Smooth muscle cell (in vitro differentiated cells): ENCODE results near the gene ATE1. TPM values are rescaled to one million over a fixed set of nuclear protein-coding genes. Genes with fewer than 3 reads are reported as not detected.
"Not testable (repeated sequence)": the region's sequence is repeated elsewhere in the genome, so short reads cannot be mapped to it uniquely, and the experiment has no call there.

Experiments
- DNase-seq: peaks from one replicate; lab custom pipeline; 2025; ENCODE audit not compliant: unreplicated experiment; lab: John Stamatoyannopoulos, UW
- H2AFZ ChIP-seq: fragments of 200-600 bp; sonication (generic); 2 replicates; pipeline ENCODE4 v1.6.0; 2016; ENCODE audit warnings: antibody characterized with exemption, low read depth, mild to moderate bottlenecking
- H3F3A ChIP-seq: fragments of 200-600 bp; sonication (generic); 2 replicates; pipeline ENCODE4 v1.6.0; 2017; ENCODE audit warnings: antibody characterized with exemption, low read depth
- H3K27ac ChIP-seq: fragments of 200-600 bp; sonication (generic); 2 replicates; pipeline ENCODE4 v1.5.1; 2016; ENCODE audit warnings: low read depth, mild to moderate bottlenecking
- H3K27me3 ChIP-seq: fragments of 200-600 bp; sonication (generic); 2 replicates; pipeline ENCODE4 v1.6.1; 2016; ENCODE audit warnings: low read depth, mild to moderate bottlenecking
- H3K36me3 ChIP-seq: fragments of 200-600 bp; sonication (generic); 2 replicates; pipeline ENCODE4 v1.5.1; 2016; ENCODE audit warnings: low read depth
- H3K4me1 ChIP-seq: fragments of 200-600 bp; sonication (generic); 2 replicates; pipeline ENCODE4 v1.5.1; 2016; ENCODE audit warnings: low read depth
- H3K4me2 ChIP-seq: fragments of 200-600 bp; sonication (generic); 2 replicates; pipeline ENCODE4 v1.6.0; 2016; ENCODE audit warnings: mild to moderate bottlenecking
- H3K4me3 ChIP-seq: fragments of 200-600 bp; sonication (generic); 2 replicates; pipeline ENCODE4 v1.5.1; 2016; ENCODE audit warnings: mild to moderate bottlenecking
- H3K79me2 ChIP-seq: fragments of 200-600 bp; sonication (generic); 2 replicates; pipeline ENCODE4 v1.6.0; 2016; ENCODE audit warnings: low read depth, mild to moderate bottlenecking
- H3K9ac ChIP-seq: fragments of 200-600 bp; sonication (generic); 2 replicates; pipeline ENCODE4 v1.6.0; 2016; ENCODE audit warnings: low read depth
- H3K9me3 ChIP-seq: fragments of 200-600 bp; sonication (generic); replicated peaks from 2 replicates; pipeline ENCODE4 v1.5.1; 2016; ENCODE audit warnings: low read depth
- H4K20me1 ChIP-seq: fragments of 200-600 bp; sonication (generic); 2 replicates; pipeline ENCODE4 v1.6.0; 2016; ENCODE audit warnings: low read depth
- WGBS: methylation state at CpG from one replicate; pipeline ENCODE4 v1.1.7; 2016; ENCODE audit warnings: low lambda C conversion rate; 5-methylcytosine and 5-hydroxymethylcytosine counted together
- polyA plus RNA-seq: library from polyadenylated mRNA; unstranded; fragments of >200 nt; fragmentation: Nextera tagmentation; extraction: Ambion mirVana; gene quantifications from 2 replicates; pipeline ENCODE4 v1.2.1, GENCODE V29; 2016
- total RNA-seq: library from RNA; depleted of rRNA; stranded (reverse); fragments of >200 nt; gene quantifications from 2 replicates; pipeline ENCODE4 v1.2.3, GENCODE V29; 2014
- TF ChIP-seq, protein P1 (sequence below): fragments of 200-600 bp; sonication (generic); IDR thresholded peaks from 2 replicates; pipeline ENCODE4 v1.5.1; 2017; ENCODE audit warnings: borderline replicate concordance, mild to moderate bottlenecking, antibody characterized with exemption; ENCODE audit not compliant: insufficient read depth, poor library complexity, severe bottlenecking

ATE1 gene
- total and polyA plus RNA-seq, 2 experiments from 2014 or later, result 9.1 to 20.7 TPM

DNA sequence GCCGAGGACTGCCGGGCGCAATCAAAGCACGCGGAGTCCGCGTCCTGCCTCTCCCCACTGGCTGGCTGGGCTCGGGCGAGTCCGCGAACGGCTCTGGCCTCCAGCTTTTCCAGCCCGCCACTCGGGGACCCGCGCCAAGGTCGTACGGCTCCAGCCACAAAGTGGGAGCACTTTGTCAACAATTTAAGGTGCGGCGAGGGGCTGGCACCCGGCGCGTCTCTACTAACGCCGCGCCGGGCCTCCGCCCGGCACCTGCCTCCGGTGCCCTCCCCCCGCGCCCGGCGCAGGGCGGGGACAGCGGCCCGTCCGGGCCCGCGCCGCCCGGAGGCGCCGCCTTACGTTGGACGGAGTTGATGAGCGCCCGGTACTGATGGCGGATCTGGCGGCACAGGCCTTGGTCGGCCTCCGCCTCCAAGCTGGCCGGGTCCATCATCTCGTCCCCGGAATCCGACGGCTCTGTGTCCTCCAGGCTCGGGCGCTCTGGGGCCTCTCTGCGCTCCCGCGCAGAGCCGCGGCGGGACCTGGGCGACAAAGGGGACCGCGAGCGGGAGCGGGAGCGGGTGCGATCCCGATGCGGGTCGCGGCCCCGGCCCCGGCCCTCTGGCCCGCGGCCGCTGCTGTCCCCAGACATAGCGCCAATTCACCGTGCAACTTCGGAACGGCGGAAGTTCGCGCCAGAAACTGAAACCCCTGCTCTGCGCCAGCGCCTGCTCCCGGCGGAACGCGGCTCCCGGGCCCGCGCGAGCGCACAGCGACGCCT, 46.9 kb upstream of the ATE1 start, which contains the start of gene NSMCE4A:
Gene NSMCE4A (minus strand): TSS at position 683 of the 760 bp plus-strand sequence. CDS start 52 bp downstream, at position 631.
- no peaks in the 10 kb centered on the region for H3K79me2 ChIP-seq
- H3K27me3 ChIP-seq, result no peaks in the 10 kb centered on the region
- H4K20me1 ChIP-seq, result peaks cover 7% of the 10 kb centered on the region
- peak; percentile 38 for DNase-seq
- TF ChIP-seq, protein P1, sequence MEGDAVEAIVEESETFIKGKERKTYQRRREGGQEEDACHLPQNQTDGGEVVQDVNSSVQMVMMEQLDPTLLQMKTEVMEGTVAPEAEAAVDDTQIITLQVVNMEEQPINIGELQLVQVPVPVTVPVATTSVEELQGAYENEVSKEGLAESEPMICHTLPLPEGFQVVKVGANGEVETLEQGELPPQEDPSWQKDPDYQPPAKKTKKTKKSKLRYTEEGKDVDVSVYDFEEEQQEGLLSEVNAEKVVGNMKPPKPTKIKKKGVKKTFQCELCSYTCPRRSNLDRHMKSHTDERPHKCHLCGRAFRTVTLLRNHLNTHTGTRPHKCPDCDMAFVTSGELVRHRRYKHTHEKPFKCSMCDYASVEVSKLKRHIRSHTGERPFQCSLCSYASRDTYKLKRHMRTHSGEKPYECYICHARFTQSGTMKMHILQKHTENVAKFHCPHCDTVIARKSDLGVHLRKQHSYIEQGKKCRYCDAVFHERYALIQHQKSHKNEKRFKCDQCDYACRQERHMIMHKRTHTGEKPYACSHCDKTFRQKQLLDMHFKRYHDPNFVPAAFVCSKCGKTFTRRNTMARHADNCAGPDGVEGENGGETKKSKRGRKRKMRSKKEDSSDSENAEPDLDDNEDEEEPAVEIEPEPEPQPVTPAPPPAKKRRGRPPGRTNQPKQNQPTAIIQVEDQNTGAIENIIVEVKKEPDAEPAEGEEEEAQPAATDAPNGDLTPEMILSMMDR, result no peak
- no peak within 1 kb of the TSS for H3K27ac ChIP-seq
- no peaks in the 10 kb centered on the region for H3F3A ChIP-seq
- peak within 1 kb of the TSS; percentile 94 for H2AFZ ChIP-seq
- no peaks in the 10 kb centered on the region for H3K36me3 ChIP-seq
- peak within 1 kb of the TSS; percentile 23 for H3K9ac ChIP-seq
- peak within 1 kb of the TSS; percentile 92 for H3K4me3 ChIP-seq
- peak within 1 kb of the TSS; percentile 90 for H3K4me2 ChIP-seq
- H3K4me1 ChIP-seq, result peaks cover 11% of the 10 kb centered on the region
- WGBS, result under 1% methylated on average over 83 of the region's 101 CpGs
- H3K9me3 ChIP-seq, result no peaks in the 10 kb centered on the region

DNA sequence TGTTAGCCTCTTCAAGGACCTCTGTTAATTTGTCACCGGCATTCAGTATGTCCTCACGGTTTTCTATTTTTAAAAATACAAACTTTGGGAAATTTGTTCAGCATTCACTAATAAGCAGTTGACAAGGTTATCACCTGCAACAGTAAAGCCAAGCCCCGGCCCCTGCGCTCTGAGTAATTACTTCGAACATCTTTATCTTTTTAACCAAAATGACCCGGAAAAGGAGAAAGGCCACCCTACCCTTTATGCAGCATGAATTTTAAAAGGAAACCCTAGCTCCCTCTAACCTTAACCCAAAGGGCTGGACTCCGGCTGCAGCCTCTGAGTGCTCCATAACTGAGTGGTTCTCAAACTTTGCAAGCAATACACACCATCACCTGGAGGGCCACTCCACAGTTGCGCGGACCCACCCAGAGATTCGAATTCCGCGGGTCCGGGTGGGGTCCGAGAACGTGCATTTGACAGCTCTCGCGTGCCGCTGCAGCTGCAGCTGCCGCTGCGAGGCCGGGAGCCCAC, 46.2 kb upstream of the ATE1 start:
- Histone ChIP-seq H3K9ac (no peak overlapping the region), H3K9me3 (no peaks in the 10 kb centered on the region), H3K27me3 (no peaks in the 10 kb centered on the region), H3K36me3 (no peaks in the 10 kb centered on the region), H2AFZ (peak overlapping the region; percentile 94), H3K79me2 (no peaks in the 10 kb centered on the region), H3F3A (no peaks in the 10 kb centered on the region), H3K4me2 (peak overlapping the region; percentile 90), H3K4me3 (peak overlapping the region; percentile 92), H4K20me1 (peaks cover 7% of the 10 kb centered on the region), H3K4me1 (peaks cover 11% of the 10 kb centered on the region), H3K27ac (no peak overlapping the region)
- DNase-seq, result no peak
- TF ChIP-seq, protein P1, result no peak
- WGBS, result 16% methylated on average over 21 of the region's 21 CpGs

DNA sequence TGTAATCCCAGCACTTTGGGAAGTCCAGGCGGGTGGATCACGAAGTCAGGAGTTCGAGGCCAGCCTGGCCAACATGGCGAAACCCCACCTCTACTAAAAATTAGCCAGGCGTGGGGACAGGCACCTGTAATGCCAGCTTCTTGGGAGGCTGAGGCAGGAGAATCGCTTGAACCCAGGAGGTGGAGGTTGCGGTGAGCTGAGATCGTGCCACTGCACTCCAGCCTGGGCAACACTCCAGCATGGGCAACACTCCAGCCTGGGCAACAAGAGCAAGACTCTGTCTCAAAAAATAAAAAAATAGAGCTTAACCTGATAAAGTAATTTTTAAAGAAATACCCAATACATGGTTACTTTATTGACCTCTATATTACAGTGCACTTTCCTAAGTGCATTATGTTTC, 41.3 kb upstream of the ATE1 start:
- not testable (repeated sequence) for H4K20me1 ChIP-seq, H3K9ac ChIP-seq, H3K4me3 ChIP-seq, H3K36me3 ChIP-seq, H3K27me3 ChIP-seq, H2AFZ ChIP-seq, DNase-seq, H3K79me2 ChIP-seq, H3F3A ChIP-seq, H3K9me3 ChIP-seq, H3K4me2 ChIP-seq, H3K27ac ChIP-seq, H3K4me1 ChIP-seq
- 96% methylated on average over 8 of the region's 8 CpGs for WGBS

DNA sequence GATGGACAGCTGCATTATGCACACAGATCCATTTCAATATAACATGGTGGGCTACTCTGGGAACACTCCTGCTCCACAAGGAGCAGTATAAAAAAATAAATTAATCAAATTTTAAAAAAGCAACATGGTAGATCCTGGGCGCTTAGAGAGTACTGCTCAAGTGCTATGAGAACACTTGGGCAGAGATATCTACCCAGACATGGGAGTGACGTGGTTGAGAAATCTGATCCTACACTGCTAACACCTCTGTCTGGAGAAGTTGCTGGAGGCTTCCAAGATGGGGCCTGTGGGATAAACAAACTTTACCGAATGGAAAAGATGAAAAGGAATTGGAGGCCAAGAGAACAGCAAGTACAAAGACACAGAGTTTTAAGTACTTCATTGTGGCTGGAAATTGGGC, 38.2 kb upstream of the ATE1 start:
- WGBS, result 95% methylated on average over 3 of the region's 3 CpGs
- H3K9me3 ChIP-seq, result no peaks in the 10 kb centered on the region
- no peak for DNase-seq
- H3K79me2 ChIP-seq, result no peaks in the 10 kb centered on the region
- H3K4me1 ChIP-seq, result no peaks in the 10 kb centered on the region
- H3K4me2 ChIP-seq, result no peak overlapping the region
- H3K27ac ChIP-seq, result no peak overlapping the region
- H3K36me3 ChIP-seq, result peaks cover 9% of the 10 kb centered on the region
- no peaks in the 10 kb centered on the region for H4K20me1 ChIP-seq
- no peak overlapping the region for H2AFZ ChIP-seq
- TF ChIP-seq, protein P1, result no peak
- no peak overlapping the region for H3K4me3 ChIP-seq
- H3K27me3 ChIP-seq, result no peaks in the 10 kb centered on the region
- no peaks in the 10 kb centered on the region for H3F3A ChIP-seq
- no peak overlapping the region for H3K9ac ChIP-seq
